ENCODE data around the gene TMEM72. TPM values are rescaled to one million over a fixed set of nuclear protein-coding genes. Genes with fewer than 3 reads are reported as not detected.

The TMEM72 gene
- total and polyA plus RNA-seq, 2 experiments from 2014 or later: not detected

- Histone ChIP-seq H3K4me2 (no peak overlapping the region), H3K27me3 (ENCODE audit: insufficient read depth) (no peaks in the 10 kb centered on the region), H3K36me3 (ENCODE audit: insufficient read depth) (no peaks in the 10 kb centered on the region), H3K4me3 (no peak overlapping the region), H3K79me2 (replicated peaks; ENCODE audit: insufficient read depth) (no peaks in the 10 kb centered on the region), H3F3A (replicated peaks; ENCODE audit: low read depth) (no peaks in the 10 kb centered on the region), H3K4me1 (ENCODE audit: insufficient read depth) (peaks cover 6% of the 10 kb centered on the region; the same call in 1 of the 2 replicates), H3K27ac (ENCODE audit: low read depth) (no peak overlapping the region), H4K20me1 (replicated peaks; ENCODE audit: insufficient read depth) (no peaks in the 10 kb centered on the region), H2AFZ (no peak overlapping the region), H3K9me2 (ENCODE audit: insufficient read depth) (no peaks in the 10 kb centered on the region)
- no peak for ATAC-seq
- peaks cover 6% of the 10 kb centered on the region; the same call in 1 of the 3 replicates for H3K9me3 Mint-ChIP-seq
- TF ChIP-seq, protein P1, sequence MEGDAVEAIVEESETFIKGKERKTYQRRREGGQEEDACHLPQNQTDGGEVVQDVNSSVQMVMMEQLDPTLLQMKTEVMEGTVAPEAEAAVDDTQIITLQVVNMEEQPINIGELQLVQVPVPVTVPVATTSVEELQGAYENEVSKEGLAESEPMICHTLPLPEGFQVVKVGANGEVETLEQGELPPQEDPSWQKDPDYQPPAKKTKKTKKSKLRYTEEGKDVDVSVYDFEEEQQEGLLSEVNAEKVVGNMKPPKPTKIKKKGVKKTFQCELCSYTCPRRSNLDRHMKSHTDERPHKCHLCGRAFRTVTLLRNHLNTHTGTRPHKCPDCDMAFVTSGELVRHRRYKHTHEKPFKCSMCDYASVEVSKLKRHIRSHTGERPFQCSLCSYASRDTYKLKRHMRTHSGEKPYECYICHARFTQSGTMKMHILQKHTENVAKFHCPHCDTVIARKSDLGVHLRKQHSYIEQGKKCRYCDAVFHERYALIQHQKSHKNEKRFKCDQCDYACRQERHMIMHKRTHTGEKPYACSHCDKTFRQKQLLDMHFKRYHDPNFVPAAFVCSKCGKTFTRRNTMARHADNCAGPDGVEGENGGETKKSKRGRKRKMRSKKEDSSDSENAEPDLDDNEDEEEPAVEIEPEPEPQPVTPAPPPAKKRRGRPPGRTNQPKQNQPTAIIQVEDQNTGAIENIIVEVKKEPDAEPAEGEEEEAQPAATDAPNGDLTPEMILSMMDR (conservative IDR thresholded peaks at IDR 0.05; ENCODE audit: low read depth in 2 of 2): no peak
- TF ChIP-seq STAT1 (IDR thresholded peaks at IDR 0.05; ENCODE audit: unreplicated experiment) (no peak), REST (IDR thresholded peaks at IDR 0.05; ENCODE audit: unreplicated experiment) (no peak), EZH2phosphoT487 (IDR thresholded peaks at IDR 0.05; ENCODE audit: unreplicated experiment) (no peak), POLR2AphosphoS5 (IDR thresholded peaks at IDR 0.05; ENCODE audit: low read depth) (no peak), JUNB (IDR thresholded peaks at IDR 0.05; ENCODE audit: unreplicated experiment) (no peak), ZNF114 (CRISPR knock-in tag; IDR thresholded peaks at IDR 0.05) (no peak), EZH2 (IDR thresholded peaks at IDR 0.05; ENCODE audit: low read depth, unreplicated experiment) (no peak), NANOG (IDR thresholded peaks at IDR 0.05; ENCODE audit: borderline replicate concordance) (no peak), CREB1 (CRISPR knock-in tag; IDR thresholded peaks at IDR 0.05; ENCODE audit: low read depth) (no peak), ZNF331 (CRISPR knock-in tag; IDR thresholded peaks at IDR 0.05; ENCODE audit: low read depth) (no peak)
- TF ChIP-seq, protein P2, sequence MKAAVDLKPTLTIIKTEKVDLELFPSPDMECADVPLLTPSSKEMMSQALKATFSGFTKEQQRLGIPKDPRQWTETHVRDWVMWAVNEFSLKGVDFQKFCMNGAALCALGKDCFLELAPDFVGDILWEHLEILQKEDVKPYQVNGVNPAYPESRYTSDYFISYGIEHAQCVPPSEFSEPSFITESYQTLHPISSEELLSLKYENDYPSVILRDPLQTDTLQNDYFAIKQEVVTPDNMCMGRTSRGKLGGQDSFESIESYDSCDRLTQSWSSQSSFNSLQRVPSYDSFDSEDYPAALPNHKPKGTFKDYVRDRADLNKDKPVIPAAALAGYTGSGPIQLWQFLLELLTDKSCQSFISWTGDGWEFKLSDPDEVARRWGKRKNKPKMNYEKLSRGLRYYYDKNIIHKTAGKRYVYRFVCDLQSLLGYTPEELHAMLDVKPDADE (IDR thresholded peaks at IDR 0.05): no peak
- TF ChIP-seq, protein P3, sequence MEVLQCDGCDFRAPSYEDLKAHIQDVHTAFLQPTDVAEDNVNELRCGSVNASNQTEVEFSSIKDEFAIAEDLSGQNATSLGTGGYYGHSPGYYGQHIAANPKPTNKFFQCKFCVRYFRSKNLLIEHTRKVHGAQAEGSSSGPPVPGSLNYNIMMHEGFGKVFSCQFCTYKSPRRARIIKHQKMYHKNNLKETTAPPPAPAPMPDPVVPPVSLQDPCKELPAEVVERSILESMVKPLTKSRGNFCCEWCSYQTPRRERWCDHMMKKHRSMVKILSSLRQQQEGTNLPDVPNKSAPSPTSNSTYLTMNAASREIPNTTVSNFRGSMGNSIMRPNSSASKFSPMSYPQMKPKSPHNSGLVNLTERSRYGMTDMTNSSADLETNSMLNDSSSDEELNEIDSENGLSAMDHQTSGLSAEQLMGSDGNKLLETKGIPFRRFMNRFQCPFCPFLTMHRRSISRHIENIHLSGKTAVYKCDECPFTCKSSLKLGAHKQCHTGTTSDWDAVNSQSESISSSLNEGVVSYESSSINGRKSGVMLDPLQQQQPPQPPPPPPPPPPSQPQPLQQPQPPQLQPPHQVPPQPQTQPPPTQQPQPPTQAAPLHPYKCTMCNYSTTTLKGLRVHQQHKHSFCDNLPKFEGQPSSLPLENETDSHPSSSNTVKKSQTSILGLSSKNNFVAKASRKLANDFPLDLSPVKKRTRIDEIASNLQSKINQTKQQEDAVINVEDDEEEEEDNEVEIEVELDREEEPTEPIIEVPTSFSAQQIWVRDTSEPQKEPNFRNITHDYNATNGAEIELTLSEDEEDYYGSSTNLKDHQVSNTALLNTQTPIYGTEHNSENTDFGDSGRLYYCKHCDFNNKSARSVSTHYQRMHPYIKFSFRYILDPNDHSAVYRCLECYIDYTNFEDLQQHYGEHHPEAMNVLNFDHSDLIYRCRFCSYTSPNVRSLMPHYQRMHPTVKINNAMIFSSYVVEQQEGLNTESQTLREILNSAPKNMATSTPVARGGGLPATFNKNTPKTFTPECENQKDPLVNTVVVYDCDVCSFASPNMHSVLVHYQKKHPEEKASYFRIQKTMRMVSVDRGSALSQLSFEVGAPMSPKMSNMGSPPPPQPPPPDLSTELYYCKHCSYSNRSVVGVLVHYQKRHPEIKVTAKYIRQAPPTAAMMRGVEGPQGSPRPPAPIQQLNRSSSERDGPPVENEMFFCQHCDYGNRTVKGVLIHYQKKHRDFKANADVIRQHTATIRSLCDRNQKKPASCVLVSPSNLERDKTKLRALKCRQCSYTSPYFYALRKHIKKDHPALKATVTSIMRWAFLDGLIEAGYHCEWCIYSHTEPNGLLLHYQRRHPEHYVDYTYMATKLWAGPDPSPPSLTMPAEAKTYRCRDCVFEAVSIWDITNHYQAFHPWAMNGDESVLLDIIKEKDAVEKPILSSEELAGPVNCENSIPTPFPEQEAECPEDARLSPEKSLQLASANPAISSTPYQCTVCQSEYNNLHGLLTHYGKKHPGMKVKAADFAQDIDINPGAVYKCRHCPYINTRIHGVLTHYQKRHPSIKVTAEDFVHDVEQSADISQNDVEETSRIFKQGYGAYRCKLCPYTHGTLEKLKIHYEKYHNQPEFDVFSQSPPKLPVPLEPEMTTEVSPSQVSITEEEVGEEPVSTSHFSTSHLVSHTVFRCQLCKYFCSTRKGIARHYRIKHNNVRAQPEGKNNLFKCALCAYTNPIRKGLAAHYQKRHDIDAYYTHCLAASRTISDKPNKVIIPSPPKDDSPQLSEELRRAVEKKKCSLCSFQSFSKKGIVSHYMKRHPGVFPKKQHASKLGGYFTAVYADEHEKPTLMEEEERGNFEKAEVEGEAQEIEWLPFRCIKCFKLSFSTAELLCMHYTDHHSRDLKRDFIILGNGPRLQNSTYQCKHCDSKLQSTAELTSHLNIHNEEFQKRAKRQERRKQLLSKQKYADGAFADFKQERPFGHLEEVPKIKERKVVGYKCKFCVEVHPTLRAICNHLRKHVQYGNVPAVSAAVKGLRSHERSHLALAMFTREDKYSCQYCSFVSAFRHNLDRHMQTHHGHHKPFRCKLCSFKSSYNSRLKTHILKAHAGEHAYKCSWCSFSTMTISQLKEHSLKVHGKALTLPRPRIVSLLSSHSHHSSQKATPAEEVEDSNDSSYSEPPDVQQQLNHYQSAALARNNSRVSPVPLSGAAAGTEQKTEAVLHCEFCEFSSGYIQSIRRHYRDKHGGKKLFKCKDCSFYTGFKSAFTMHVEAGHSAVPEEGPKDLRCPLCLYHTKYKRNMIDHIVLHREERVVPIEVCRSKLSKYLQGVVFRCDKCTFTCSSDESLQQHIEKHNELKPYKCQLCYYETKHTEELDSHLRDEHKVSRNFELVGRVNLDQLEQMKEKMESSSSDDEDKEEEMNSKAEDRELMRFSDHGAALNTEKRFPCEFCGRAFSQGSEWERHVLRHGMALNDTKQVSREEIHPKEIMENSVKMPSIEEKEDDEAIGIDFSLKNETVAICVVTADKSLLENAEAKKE (CRISPR knock-in tag; IDR thresholded peaks at IDR 0.05): no peak
- DNase-seq (ENCODE audit: low spot score): no peak
- no peaks in the 10 kb centered on the region for H3K36me3 Mint-ChIP-seq (ENCODE audit: low read depth)
- no peak overlapping the region for H3K4me3 Mint-ChIP-seq
- H3K4me1 Mint-ChIP-seq: peaks cover 3% of the 10 kb centered on the region; the same call in 2 of the 3 replicates
- no peaks in the 10 kb centered on the region for H3K27me3 Mint-ChIP-seq (ENCODE audit: insufficient read depth, low read depth, poor library complexity)
- H3K27ac Mint-ChIP-seq: no peak overlapping the region
Observed at GRCh38 chr10:44934416-44935200, 23.5 kb downstream of the TMEM72 start.

Measured in GM23338 (cell line).